ENCODE measurements around the gene CRYBG1.

The CRYBG1 gene, protein sequence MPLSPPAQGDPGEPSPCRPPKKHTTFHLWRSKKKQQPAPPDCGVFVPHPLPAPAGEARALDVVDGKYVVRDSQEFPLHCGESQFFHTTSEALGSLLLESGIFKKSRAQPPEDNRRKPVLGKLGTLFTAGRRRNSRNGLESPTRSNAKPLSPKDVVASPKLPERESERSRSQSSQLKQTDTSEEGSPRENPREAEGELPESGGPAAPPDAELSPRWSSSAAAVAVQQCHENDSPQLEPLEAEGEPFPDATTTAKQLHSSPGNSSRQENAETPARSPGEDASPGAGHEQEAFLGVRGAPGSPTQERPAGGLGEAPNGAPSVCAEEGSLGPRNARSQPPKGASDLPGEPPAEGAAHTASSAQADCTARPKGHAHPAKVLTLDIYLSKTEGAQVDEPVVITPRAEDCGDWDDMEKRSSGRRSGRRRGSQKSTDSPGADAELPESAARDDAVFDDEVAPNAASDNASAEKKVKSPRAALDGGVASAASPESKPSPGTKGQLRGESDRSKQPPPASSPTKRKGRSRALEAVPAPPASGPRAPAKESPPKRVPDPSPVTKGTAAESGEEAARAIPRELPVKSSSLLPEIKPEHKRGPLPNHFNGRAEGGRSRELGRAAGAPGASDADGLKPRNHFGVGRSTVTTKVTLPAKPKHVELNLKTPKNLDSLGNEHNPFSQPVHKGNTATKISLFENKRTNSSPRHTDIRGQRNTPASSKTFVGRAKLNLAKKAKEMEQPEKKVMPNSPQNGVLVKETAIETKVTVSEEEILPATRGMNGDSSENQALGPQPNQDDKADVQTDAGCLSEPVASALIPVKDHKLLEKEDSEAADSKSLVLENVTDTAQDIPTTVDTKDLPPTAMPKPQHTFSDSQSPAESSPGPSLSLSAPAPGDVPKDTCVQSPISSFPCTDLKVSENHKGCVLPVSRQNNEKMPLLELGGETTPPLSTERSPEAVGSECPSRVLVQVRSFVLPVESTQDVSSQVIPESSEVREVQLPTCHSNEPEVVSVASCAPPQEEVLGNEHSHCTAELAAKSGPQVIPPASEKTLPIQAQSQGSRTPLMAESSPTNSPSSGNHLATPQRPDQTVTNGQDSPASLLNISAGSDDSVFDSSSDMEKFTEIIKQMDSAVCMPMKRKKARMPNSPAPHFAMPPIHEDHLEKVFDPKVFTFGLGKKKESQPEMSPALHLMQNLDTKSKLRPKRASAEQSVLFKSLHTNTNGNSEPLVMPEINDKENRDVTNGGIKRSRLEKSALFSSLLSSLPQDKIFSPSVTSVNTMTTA (N-terminal part only)

DNA sequence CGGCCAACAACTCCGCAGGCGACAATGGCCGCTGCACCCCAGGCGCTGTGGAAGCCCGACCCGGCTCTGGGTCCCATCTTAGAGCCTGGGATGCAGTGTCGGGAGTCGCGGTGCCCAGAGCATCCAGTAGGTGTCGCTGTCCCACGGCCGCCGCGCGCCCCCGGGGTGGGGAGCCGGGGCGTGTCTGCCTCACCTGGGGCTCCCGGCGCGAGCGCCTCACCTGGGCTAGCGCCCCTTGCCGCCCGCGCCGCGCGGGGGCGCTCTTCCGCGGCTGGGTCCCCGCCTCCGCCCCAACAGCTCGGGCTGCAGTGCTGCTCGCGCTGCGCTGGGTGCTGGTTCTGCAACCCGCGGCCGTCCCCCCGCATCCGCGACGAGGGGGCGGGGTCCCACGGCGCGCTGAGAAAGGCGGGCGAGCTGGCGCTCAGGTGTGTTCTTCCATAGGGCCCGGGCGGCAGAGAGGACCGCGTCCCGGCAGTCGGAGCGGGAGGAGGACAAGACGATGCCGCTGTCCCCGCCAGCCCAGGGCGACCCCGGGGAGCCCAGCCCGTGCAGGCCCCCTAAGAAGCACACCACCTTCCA lies at the start of gene CRYBG1:
Gene CRYBG1, plus strand, starts transcription at position 308 of the 579 bp plus-strand sequence. Its CDS starts 192 bp downstream, at position 500.
- no peak for DNase-seq (ENCODE audit: low read depth)
- TF ChIP-seq, protein P1, sequence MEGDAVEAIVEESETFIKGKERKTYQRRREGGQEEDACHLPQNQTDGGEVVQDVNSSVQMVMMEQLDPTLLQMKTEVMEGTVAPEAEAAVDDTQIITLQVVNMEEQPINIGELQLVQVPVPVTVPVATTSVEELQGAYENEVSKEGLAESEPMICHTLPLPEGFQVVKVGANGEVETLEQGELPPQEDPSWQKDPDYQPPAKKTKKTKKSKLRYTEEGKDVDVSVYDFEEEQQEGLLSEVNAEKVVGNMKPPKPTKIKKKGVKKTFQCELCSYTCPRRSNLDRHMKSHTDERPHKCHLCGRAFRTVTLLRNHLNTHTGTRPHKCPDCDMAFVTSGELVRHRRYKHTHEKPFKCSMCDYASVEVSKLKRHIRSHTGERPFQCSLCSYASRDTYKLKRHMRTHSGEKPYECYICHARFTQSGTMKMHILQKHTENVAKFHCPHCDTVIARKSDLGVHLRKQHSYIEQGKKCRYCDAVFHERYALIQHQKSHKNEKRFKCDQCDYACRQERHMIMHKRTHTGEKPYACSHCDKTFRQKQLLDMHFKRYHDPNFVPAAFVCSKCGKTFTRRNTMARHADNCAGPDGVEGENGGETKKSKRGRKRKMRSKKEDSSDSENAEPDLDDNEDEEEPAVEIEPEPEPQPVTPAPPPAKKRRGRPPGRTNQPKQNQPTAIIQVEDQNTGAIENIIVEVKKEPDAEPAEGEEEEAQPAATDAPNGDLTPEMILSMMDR (conservative IDR thresholded peaks at IDR 0.05; ENCODE audit: low read length), result peak; percentile 55
- H3K4me3 ChIP-seq (ENCODE audit: low read length), result peak within 1 kb of the TSS; percentile 33

DNA sequence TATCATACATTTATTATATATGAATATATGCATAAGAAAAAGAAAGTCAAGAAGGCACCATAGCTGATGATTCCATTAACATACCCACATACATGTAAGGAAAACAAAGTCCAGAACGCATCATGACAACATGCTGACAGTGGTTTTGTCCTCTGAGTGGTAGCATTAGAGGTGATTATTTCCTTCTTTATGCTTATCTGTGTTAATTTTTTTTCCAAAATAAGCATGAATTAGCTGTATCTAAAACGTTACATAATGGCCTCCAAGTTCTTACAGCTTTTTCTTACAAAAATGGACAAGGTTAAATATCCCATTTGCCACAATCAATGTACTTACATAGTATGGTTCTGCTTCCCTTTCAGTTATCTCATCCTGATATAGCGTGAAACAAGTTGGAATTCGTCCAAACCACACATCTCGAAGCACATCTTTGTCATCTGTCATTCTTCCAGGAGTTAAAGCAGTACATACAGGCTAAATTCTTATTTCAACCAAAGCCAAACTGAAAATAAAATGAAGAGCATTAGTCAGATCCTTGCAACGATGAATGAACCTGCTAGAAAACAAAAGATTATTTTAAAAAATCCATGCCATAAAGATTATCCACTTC lies 44.6 kb upstream of the CRYBG1 start:
- H3K4me3 ChIP-seq (ENCODE audit: low read length), result no peak overlapping the region
- TF ChIP-seq, protein P1 (conservative IDR thresholded peaks at IDR 0.05; ENCODE audit: low read length), result no peak
- DNase-seq (ENCODE audit: low read depth), result no peak

DNA sequence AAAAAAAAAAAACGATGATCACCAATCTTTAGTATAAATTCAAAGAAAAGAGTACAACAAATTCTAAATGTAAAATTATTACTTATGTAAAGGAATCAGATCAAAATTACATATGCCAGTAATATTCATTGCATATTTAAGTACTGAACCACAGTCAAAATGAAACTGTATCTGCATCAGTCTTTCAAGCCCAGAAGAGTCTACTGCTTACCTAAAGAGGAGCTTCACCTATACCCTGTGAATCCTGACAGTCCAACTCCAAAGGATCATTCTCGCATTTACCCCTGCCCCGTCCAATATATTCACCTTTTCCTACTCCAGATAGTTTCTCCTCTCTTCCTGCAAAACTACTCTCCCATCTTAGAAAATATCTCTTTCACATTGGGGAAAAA lies 44.1 kb upstream of the CRYBG1 start:
- no peak overlapping the region for H3K4me3 ChIP-seq (ENCODE audit: low read length)
- TF ChIP-seq, protein P1 (conservative IDR thresholded peaks at IDR 0.05; ENCODE audit: low read length), result no peak
- no peak for DNase-seq (ENCODE audit: low read depth)

DNA sequence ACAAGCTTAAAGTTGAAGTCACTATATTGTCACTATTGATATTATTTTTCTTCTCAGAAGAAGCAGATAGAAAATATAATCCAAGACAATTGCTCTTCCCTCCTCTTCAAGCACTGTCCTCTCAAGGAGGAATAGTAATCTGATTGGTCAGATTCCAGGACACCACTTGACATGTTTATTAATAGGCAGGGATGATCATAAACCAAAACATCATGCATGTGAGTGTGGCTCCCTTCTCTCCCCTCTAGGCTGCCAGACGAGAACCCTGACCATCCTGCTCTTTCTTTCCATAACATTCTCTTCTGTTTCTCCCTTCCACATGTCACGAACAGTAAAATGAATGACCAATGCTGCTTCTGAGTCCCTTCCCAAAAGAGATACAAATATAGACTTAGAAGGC lies 42.5 kb upstream of the CRYBG1 start:
- DNase-seq (ENCODE audit: low read depth), result no peak
- H3K4me3 ChIP-seq (ENCODE audit: low read length), result no peak overlapping the region
- TF ChIP-seq, protein P1 (conservative IDR thresholded peaks at IDR 0.05; ENCODE audit: low read length), result no peak

DNA sequence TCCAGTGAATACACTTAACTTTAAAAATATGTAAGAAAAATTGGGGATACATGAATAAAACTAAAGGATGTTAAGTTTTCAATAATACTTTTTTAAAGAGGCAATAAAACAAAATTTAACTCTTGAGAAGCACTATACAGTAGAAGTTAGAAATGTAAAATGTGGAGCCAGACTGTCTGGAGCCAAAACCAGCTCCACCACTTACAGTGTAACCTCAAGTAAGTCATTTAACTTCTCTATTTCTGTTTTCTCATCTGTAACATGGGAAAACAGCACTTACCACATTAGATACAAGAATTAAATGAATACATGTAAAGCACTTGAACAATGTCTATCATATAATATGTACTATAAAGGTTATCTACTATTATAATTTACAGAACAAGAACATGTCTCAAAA lies 41.7 kb upstream of the CRYBG1 start:
- DNase-seq (ENCODE audit: low read depth), result no peak
- H3K4me3 ChIP-seq (ENCODE audit: low read length), result no peak overlapping the region
- TF ChIP-seq, protein P1 (conservative IDR thresholded peaks at IDR 0.05; ENCODE audit: low read length), result no peak

DNA sequence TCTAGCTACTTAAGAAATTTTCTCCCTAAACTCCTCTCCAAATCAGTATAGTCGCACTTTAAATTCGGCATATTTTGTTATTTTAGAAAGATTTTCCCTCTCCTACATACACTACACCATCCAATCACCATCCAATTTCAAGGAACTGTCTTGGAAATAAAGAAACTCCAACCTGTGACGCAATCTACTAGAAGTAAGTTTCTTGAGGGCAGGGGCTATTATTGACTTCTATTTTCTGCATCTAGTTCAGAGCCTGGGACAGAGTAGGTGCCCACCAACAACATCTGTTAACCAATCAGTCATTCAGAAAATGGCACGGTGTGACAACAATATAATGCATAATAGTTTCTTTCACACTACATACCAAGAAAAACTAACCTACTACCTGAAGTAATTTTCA lies 38.6 kb upstream of the CRYBG1 start:
- no peak for DNase-seq (ENCODE audit: low read depth)
- TF ChIP-seq, protein P1 (conservative IDR thresholded peaks at IDR 0.05; ENCODE audit: low read length), result no peak
- no peak overlapping the region for H3K4me3 ChIP-seq (ENCODE audit: low read length)
